GM19193 (cell line): ENCODE data around the gene ZNF644.

Experiments
- POLR2A ChIP-seq: IDR thresholded peaks from 4 replicates; pipeline ENCODE4 v1.6.1; 2011; ENCODE audit not compliant: insufficient read depth, insufficient read length; ENCODE audit errors: extremely low read depth

ZNF644 gene

GRCh38 chr1:91026320-91026719 is 4.5 kb upstream of the ZNF644 start:
- TF ChIP-seq POLR2A, result no peak

GRCh38 chr1:91024481-91025119 is 2.8 kb upstream of the ZNF644 start:
- no peak for TF ChIP-seq POLR2A

- no peak for TF ChIP-seq POLR2A
These were observed 689 bp upstream of the ZNF644 start for GRCh38 chr1:91022518-91022929.

GRCh38 chr1:91020967-91021685 is 709 bp downstream of the ZNF644 start:
- no peak for TF ChIP-seq POLR2A

GRCh38 chr1:91020486-91020885 is 1.3 kb downstream of the ZNF644 start:
- no peak for TF ChIP-seq POLR2A

GRCh38 chr1:91018006-91018405 is 3.8 kb downstream of the ZNF644 start:
- TF ChIP-seq POLR2A, result no peak

GRCh38 chr1:91015794-91016550 is 5.9 kb downstream of the ZNF644 start:
- TF ChIP-seq POLR2A, result no peak

GRCh38 chr1:91015358-91015780 is 6.5 kb downstream of the ZNF644 start:
- TF ChIP-seq POLR2A, result no peak

- no peak for TF ChIP-seq POLR2A
These were observed 7.4 kb downstream of the ZNF644 start for GRCh38 chr1:91014475-91014874.

GRCh38 chr1:91013302-91013701 is 8.5 kb downstream of the ZNF644 start:
- no peak for TF ChIP-seq POLR2A

GRCh38 chr1:91012196-91012595 is 9.6 kb downstream of the ZNF644 start:
- no peak for TF ChIP-seq POLR2A

GRCh38 chr1:91011726-91012125 is 10.1 kb downstream of the ZNF644 start:
- TF ChIP-seq POLR2A, result no peak

GRCh38 chr1:91007827-91008226 is 14.0 kb downstream of the ZNF644 start:
- no peak for TF ChIP-seq POLR2A

- TF ChIP-seq POLR2A, result no peak
These were observed 14.7 kb downstream of the ZNF644 start for GRCh38 chr1:91007092-91007491.

GRCh38 chr1:91006113-91006908 is 15.5 kb downstream of the ZNF644 start:
- no peak for TF ChIP-seq POLR2A
